HepG2 (cell line): Measurements from ENCODE around the gene LZTS2. TPM values are rescaled to one million over a fixed set of nuclear protein-coding genes. Genes with fewer than 3 reads are reported as not detected.

ENCODE experiments used
- BHLHE40 ChIP-seq: IDR thresholded peaks from 2 replicates; pipeline ENCODE4 v1.6.1; 2011; ENCODE audit warnings: low read length, improper control_type of control experiment
- IRF2 ChIP-seq: IDR thresholded peaks from 2 replicates; pipeline ENCODE4 v1.6.1; 2018; ENCODE audit warnings: missing genetic modification reagents, missing compliant biosample characterization
- KMT2A ChIP-seq: sonication (generic); formaldehyde crosslinking; IDR thresholded peaks from 2 replicates; pipeline ENCODE4 v1.4.0; 2020; ENCODE audit warnings: missing genetic modification reagents
- NKX3-1 ChIP-seq: sonication (generic); formaldehyde crosslinking; IDR thresholded peaks from 2 replicates; pipeline ENCODE4 v1.5.0; 2020; ENCODE audit warnings: missing genetic modification reagents
- ZBED4 ChIP-seq: sonication (generic); formaldehyde crosslinking; IDR thresholded peaks from 2 replicates; pipeline ENCODE4 v1.4.0; 2020; ENCODE audit warnings: missing genetic modification reagents, borderline replicate concordance
- ZNF143 ChIP-seq: sonication (generic); formaldehyde crosslinking; IDR thresholded peaks from 2 replicates; pipeline ENCODE4 v1.4.0; 2020; ENCODE audit warnings: missing genetic modification reagents
- ZNF224 ChIP-seq: sonication (generic); formaldehyde crosslinking; IDR thresholded peaks from 2 replicates; pipeline ENCODE4 v1.5.0; 2020; ENCODE audit warnings: mild to moderate bottlenecking, missing genetic modification reagents
- ZNF331 ChIP-seq: sonication (generic); formaldehyde crosslinking; IDR thresholded peaks from 2 replicates; pipeline ENCODE4 v1.4.0; 2020; ENCODE audit warnings: missing genetic modification reagents
- ZNF512 ChIP-seq: sonication (generic); formaldehyde crosslinking; IDR thresholded peaks from 2 replicates; pipeline ENCODE4 v1.4.0; 2020; ENCODE audit warnings: mild to moderate bottlenecking, missing genetic modification reagents
- ZNF687 ChIP-seq: sonication (generic); formaldehyde crosslinking; IDR thresholded peaks from 2 replicates; pipeline ENCODE4 v1.5.1; 2020; ENCODE audit warnings: mild to moderate bottlenecking, missing genetic modification reagents, moderate library complexity
- ZSCAN25 ChIP-seq: sonication (generic); formaldehyde crosslinking; IDR thresholded peaks from 2 replicates; pipeline ENCODE4 v1.8.0; 2022; ENCODE audit warnings: mild to moderate bottlenecking, missing genetic modification reagents
- polyA plus RNA-seq, 8 experiments: library from polyadenylated mRNA; depleted of rRNA in 3 of 8; stranded (reverse) in 7 of 8; unstranded in 1 of 8; fragments of >200 nt; fragmentation: Illumina TruSeq in 4 of 8; extraction: Trizol in 4 of 8; gene quantifications; 2 replicates each; pipeline versions ENCODE4 v1.2.1 to v1.2.3, GENCODE V29; 2011 to 2016; ENCODE audit warnings: low read depth in 4 of 8, missing spikeins in 1 of 8, mixed read lengths in 1 of 8; ENCODE audit not compliant: insufficient read depth in 1 of 8
- total RNA-seq, 5 experiments: library from RNA; depleted of rRNA; stranded (reverse); fragments of >200 nt; fragmentation: Illumina TruSeq; extraction: Trizol; gene quantifications; 2 replicates each; pipeline ENCODE4 v1.2.3, GENCODE V29; 2016; ENCODE audit warnings: low read depth in 1 of 5
- TF ChIP-seq, protein P1 (sequence below): sonication (generic); formaldehyde crosslinking; IDR thresholded peaks from 2 replicates; pipeline ENCODE4 v1.9.0; 2021; ENCODE audit warnings: mild to moderate bottlenecking, missing genetic modification reagents

Gene LZTS2
- total and polyA plus RNA-seq, 2 of the 13 experiments (the other 11 are each of a cell fraction or from before 2014, with no cell fraction given): 43.6 to 65.6 TPM

DNA sequence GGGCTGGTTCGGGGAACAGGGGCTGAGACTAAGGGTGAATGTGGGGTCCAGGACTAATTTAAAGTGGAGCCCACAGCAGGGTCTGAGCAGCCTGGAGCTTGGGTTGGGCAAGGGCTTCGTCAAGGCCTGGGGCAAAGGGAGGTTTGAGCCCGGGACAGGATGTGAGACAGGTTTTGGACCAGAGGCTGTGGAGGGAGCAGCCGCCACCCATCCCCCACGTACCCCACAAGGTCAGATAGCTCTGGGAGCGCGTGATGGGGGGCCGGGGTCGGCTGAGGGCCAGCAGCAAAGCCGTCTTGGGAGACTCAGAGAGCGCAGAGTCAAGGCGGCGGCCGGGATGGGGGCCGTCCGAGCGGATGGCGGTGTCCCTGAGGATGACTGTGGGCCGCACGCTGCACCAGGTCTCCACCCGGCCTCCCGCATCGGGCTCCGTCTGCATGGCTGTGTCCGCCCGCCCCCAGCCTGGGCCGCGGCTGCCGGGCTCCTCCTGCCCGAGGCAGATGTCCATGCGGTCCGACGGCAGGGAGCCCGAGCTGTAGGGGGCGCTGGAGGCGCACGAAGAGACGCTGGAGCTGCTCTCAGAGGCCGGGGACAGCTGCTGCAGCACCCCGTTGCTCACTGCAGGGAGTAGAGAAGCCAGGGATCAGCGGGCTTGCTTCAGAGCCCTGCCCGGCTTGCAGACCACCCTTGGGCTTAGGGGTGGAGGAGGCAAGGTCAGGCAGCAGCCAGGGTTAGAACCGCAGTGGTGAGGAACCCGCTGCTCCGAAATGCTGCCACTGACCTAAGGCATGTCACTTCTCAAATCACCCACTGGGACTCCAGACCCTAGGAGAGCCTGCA is 19.2 kb downstream of the LZTS2 start (continued):
- TF ChIP-seq ZNF687 (CRISPR knock-in tag) (peak; percentile 93), ZSCAN25 (CRISPR knock-in tag) (no peak), ZNF143 (CRISPR knock-in tag) (no peak), ZNF512 (peak; percentile 51; the same call in 1 of the 2 replicates), ZNF224 (CRISPR knock-in tag) (no peak), IRF2 (CRISPR knock-in tag) (peak; percentile 43; the same call in 1 of the 2 replicates), ZBED4 (0 out of 2 replicates have a peak, but pooled peaks have one; percentile 23), BHLHE40 (0 out of 2 replicates have a peak, but pooled peaks have one; percentile 6), ZNF331 (CRISPR knock-in tag) (peak; percentile 57; the same call in 1 of the 2 replicates), NKX3-1 (CRISPR knock-in tag) (no peak), KMT2A (CRISPR knock-in tag) (peak; percentile 58; the same call in 1 of the 2 replicates)
- TF ChIP-seq, protein P1, sequence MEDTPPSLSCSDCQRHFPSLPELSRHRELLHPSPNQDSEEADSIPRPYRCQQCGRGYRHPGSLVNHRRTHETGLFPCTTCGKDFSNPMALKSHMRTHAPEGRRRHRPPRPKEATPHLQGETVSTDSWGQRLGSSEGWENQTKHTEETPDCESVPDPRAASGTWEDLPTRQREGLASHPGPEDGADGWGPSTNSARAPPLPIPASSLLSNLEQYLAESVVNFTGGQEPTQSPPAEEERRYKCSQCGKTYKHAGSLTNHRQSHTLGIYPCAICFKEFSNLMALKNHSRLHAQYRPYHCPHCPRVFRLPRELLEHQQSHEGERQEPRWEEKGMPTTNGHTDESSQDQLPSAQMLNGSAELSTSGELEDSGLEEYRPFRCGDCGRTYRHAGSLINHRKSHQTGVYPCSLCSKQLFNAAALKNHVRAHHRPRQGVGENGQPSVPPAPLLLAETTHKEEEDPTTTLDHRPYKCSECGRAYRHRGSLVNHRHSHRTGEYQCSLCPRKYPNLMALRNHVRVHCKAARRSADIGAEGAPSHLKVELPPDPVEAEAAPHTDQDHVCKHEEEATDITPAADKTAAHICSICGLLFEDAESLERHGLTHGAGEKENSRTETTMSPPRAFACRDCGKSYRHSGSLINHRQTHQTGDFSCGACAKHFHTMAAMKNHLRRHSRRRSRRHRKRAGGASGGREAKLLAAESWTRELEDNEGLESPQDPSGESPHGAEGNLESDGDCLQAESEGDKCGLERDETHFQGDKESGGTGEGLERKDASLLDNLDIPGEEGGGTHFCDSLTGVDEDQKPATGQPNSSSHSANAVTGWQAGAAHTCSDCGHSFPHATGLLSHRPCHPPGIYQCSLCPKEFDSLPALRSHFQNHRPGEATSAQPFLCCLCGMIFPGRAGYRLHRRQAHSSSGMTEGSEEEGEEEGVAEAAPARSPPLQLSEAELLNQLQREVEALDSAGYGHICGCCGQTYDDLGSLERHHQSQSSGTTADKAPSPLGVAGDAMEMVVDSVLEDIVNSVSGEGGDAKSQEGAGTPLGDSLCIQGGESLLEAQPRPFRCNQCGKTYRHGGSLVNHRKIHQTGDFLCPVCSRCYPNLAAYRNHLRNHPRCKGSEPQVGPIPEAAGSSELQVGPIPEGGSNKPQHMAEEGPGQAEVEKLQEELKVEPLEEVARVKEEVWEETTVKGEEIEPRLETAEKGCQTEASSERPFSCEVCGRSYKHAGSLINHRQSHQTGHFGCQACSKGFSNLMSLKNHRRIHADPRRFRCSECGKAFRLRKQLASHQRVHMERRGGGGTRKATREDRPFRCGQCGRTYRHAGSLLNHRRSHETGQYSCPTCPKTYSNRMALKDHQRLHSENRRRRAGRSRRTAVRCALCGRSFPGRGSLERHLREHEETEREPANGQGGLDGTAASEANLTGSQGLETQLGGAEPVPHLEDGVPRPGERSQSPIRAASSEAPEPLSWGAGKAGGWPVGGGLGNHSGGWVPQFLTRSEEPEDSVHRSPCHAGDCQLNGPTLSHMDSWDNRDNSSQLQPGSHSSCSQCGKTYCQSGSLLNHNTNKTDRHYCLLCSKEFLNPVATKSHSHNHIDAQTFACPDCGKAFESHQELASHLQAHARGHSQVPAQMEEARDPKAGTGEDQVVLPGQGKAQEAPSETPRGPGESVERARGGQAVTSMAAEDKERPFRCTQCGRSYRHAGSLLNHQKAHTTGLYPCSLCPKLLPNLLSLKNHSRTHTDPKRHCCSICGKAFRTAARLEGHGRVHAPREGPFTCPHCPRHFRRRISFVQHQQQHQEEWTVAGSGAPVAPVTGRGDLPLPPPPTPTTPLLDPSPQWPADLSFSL: peak; percentile 39; the same call in 1 of the 2 replicates
